Hepatocyte (in vitro differentiated cells): Measurements from ENCODE around the gene CLEC2D.

Experiments
- EZH2 ChIP-seq: fragments of 200-600 bp; sonication (generic); IDR thresholded peaks from 2 replicates; pipeline ENCODE4 v1.6.1; 2016; ENCODE audit warnings: antibody characterized with exemption, mild to moderate bottlenecking, borderline replicate concordance
- EZH2phosphoT487 ChIP-seq: fragments of 200-600 bp; sonication (generic); IDR thresholded peaks from one replicate; pipeline ENCODE4 v1.6.1; 2018; ENCODE audit warnings: antibody characterized with exemption, mild to moderate bottlenecking, low read depth, moderate library complexity; ENCODE audit not compliant: unreplicated experiment, severe bottlenecking
- TF ChIP-seq, protein P1 (sequence below): fragments of 200-600 bp; sonication (generic); IDR thresholded peaks from 2 replicates; pipeline ENCODE4 v1.5.1; 2016; ENCODE audit warnings: antibody characterized with exemption, mild to moderate bottlenecking; ENCODE audit not compliant: poor library complexity

DNA sequence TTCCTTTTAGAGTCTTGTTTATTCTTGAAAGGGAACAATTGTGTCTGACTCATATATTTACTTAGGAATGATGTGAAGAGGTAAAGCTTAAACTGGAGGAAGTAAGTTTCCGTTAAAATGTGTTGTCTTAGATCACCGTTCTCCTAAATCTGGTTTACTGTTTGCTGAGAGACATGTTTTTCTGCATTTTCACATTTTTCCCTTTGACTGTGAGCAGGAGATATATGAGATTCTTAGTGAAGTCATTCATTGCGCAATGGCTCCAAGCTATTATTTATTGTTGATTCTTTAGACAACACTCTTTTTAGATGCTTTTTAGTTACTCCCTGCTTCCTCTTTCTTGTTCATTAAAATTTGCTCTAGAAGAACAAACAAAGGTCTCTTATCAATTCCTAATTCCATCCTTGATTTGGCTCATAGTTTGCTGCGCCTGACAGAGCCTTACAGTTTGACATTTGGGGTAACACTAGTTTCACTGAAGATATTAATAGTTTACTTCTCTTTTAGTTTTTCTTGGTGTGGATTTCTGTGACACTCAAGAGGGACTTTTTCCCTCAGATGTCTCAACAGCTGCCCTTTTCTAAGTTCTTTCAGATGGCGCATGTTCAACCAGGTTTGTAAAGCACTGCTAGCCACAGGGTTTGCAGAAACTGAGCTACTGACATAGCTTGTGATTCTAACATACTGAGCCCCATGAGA lies 52.0 kb downstream of the CLEC2D start:
- TF ChIP-seq EZH2 (no peak), EZH2phosphoT487 (no peak)
- TF ChIP-seq, protein P1, sequence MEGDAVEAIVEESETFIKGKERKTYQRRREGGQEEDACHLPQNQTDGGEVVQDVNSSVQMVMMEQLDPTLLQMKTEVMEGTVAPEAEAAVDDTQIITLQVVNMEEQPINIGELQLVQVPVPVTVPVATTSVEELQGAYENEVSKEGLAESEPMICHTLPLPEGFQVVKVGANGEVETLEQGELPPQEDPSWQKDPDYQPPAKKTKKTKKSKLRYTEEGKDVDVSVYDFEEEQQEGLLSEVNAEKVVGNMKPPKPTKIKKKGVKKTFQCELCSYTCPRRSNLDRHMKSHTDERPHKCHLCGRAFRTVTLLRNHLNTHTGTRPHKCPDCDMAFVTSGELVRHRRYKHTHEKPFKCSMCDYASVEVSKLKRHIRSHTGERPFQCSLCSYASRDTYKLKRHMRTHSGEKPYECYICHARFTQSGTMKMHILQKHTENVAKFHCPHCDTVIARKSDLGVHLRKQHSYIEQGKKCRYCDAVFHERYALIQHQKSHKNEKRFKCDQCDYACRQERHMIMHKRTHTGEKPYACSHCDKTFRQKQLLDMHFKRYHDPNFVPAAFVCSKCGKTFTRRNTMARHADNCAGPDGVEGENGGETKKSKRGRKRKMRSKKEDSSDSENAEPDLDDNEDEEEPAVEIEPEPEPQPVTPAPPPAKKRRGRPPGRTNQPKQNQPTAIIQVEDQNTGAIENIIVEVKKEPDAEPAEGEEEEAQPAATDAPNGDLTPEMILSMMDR, result no peak
